PFSK-1 (cell line): Measurements from ENCODE around the gene UGT1A6.

Experiments
- POLR2AphosphoS5 ChIP-seq: IDR thresholded peaks from 2 replicates; pipeline ENCODE4 v1.6.1; 2012; ENCODE audit warnings: low read depth, mild to moderate bottlenecking, control low read depth, low read length, moderate library complexity
- SIN3A ChIP-seq: IDR thresholded peaks from 2 replicates; pipeline ENCODE4 v1.6.1; 2012; ENCODE audit warnings: mild to moderate bottlenecking, low read length, moderate library complexity, borderline replicate concordance; ENCODE audit not compliant: insufficient read depth
- TF ChIP-seq, protein P1 (sequence below), 2 experiments: IDR thresholded peaks; 2 replicates each; pipeline versions ENCODE4 v1.6.1 to v1.8.0; 2011 to 2012; ENCODE audit warnings: low read depth in 2 of 2, low read length in 2 of 2, control low read depth in 1 of 2, inconsistent platforms in 1 of 2, mild to moderate bottlenecking in 1 of 2, moderate library complexity in 1 of 2; ENCODE audit not compliant: insufficient read depth in 1 of 2

DNA sequence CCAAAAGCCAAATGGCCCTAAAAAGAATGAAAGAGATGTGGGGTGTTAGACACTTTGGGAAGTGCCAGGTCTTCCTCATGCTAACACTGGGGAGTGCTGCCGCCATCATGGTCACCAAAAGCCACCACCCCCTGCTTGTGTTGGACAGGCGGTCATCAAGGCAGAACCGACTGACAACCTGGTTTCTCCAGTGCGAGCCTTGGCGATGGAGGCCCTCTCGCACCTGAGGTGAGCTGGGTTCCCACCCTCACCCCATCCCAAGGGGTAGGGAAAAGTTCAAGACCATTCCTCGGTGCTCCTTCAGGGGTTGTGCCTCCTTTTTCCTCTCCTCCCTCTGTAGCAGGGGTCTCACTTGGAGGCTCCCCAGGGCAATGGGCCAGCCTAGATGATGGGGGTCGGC, 119.0 kb downstream of the UGT1A6 start:
- TF ChIP-seq, protein P1, sequence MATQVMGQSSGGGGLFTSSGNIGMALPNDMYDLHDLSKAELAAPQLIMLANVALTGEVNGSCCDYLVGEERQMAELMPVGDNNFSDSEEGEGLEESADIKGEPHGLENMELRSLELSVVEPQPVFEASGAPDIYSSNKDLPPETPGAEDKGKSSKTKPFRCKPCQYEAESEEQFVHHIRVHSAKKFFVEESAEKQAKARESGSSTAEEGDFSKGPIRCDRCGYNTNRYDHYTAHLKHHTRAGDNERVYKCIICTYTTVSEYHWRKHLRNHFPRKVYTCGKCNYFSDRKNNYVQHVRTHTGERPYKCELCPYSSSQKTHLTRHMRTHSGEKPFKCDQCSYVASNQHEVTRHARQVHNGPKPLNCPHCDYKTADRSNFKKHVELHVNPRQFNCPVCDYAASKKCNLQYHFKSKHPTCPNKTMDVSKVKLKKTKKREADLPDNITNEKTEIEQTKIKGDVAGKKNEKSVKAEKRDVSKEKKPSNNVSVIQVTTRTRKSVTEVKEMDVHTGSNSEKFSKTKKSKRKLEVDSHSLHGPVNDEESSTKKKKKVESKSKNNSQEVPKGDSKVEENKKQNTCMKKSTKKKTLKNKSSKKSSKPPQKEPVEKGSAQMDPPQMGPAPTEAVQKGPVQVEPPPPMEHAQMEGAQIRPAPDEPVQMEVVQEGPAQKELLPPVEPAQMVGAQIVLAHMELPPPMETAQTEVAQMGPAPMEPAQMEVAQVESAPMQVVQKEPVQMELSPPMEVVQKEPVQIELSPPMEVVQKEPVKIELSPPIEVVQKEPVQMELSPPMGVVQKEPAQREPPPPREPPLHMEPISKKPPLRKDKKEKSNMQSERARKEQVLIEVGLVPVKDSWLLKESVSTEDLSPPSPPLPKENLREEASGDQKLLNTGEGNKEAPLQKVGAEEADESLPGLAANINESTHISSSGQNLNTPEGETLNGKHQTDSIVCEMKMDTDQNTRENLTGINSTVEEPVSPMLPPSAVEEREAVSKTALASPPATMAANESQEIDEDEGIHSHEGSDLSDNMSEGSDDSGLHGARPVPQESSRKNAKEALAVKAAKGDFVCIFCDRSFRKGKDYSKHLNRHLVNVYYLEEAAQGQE (IDR thresholded peaks at IDR 0.05; ENCODE audit: insufficient read depth in 1 of 2, low read depth in 2 of 2, low read length in 2 of 2), result no peak
- TF ChIP-seq SIN3A (no peak), POLR2AphosphoS5 (no peak)
